HL-60 (cell line): ENCODE measurements around the gene AHRR.

Experiments used
- DNase-seq, 2 experiments: peaks; one replicate each; pipeline ENCODE4 v3.0.0-alpha.2; 2010 to 2020; ENCODE audit warnings: low read depth in 1 of 2, low spot score in 1 of 2
- H3K27ac ChIP-seq: fragments of 250-450 bp; sonication (Bioruptor Pico); replicated peaks from 2 replicates; pipeline ENCODE4 v1.5.1; 2020; ENCODE audit warnings: mild to moderate bottlenecking, moderate library complexity
- H3K27me3 ChIP-seq: fragments of 250-450 bp; sonication (Bioruptor Pico); 2 replicates; pipeline ENCODE4 v1.5.1; 2021; ENCODE audit warnings: mild to moderate bottlenecking, moderate library complexity; ENCODE audit not compliant: insufficient read depth, poor library complexity, severe bottlenecking
- H3K4me3 ChIP-seq: replicated peaks from 2 replicates; pipeline ENCODE4 v1.5.1; 2011; ENCODE audit warnings: mild to moderate bottlenecking, control low read depth, low read length; ENCODE audit not compliant: insufficient read depth
- CTCF ChIP-seq: IDR thresholded peaks from one replicate; pipeline ENCODE4 v1.5.1; 2011; ENCODE audit warnings: low read length, control low read depth, inconsistent platforms; ENCODE audit not compliant: insufficient read depth
- GABPA ChIP-seq: IDR thresholded peaks from 2 replicates; pipeline ENCODE4 v1.6.1; 2012; ENCODE audit warnings: low read depth
- POLR2AphosphoS5 ChIP-seq: IDR thresholded peaks from 2 replicates; pipeline ENCODE4 v1.6.1; 2012; ENCODE audit warnings: low read depth
- SPI1 ChIP-seq: IDR thresholded peaks from 2 replicates; pipeline ENCODE4 v1.6.1; 2012; ENCODE audit warnings: low read depth, mild to moderate bottlenecking, borderline replicate concordance
- TF ChIP-seq, protein P1 (sequence below): IDR thresholded peaks from 2 replicates; pipeline ENCODE4 v1.6.1; 2012; ENCODE audit warnings: low read depth; ENCODE audit not compliant: insufficient replicate concordance

The AHRR gene

DNA sequence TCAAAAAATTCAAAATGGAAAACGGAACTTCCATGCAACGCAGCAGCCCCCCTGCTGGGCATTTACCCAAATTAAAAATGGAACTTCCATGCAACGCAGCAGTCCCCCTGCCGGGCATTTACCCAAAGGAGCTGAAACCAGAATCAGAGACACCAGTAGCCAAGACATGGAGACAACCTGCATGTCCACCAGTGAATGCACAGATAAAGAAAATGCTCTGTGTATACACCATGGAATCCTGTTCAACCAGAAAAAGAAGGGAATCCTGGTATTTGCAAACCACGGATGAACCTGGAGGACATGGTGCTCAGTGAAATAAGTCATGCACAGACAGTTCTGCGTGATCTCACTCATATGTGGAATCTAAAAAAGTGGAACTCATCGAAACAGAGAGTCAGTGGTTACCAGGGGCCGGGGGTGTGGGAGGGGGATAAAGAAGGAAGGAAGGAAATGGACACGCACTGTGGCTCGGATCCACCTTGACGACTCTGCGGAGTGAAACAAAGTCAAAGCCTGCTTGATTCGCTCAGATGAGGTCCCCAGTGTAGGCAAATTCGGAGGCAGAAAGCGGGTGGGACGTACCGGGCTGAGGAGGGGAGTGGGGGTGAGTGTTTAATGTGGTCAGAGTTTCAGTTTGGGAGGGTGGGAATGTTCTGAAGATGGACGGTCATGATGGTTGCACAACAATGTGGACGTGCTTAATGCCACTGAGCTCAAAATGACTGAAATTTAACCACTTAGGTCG, 81.3 kb downstream of the AHRR start:
- TF ChIP-seq CTCF: no peak
- TF ChIP-seq, protein P1, sequence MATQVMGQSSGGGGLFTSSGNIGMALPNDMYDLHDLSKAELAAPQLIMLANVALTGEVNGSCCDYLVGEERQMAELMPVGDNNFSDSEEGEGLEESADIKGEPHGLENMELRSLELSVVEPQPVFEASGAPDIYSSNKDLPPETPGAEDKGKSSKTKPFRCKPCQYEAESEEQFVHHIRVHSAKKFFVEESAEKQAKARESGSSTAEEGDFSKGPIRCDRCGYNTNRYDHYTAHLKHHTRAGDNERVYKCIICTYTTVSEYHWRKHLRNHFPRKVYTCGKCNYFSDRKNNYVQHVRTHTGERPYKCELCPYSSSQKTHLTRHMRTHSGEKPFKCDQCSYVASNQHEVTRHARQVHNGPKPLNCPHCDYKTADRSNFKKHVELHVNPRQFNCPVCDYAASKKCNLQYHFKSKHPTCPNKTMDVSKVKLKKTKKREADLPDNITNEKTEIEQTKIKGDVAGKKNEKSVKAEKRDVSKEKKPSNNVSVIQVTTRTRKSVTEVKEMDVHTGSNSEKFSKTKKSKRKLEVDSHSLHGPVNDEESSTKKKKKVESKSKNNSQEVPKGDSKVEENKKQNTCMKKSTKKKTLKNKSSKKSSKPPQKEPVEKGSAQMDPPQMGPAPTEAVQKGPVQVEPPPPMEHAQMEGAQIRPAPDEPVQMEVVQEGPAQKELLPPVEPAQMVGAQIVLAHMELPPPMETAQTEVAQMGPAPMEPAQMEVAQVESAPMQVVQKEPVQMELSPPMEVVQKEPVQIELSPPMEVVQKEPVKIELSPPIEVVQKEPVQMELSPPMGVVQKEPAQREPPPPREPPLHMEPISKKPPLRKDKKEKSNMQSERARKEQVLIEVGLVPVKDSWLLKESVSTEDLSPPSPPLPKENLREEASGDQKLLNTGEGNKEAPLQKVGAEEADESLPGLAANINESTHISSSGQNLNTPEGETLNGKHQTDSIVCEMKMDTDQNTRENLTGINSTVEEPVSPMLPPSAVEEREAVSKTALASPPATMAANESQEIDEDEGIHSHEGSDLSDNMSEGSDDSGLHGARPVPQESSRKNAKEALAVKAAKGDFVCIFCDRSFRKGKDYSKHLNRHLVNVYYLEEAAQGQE: no peak
- TF ChIP-seq SPI1: peak; percentile 40; the same call in 1 of the 2 replicates
- peak; percentile 13; the same call in 1 of the 2 replicates for TF ChIP-seq GABPA
- no peak for TF ChIP-seq POLR2AphosphoS5
- Histone ChIP-seq H3K4me3 (no peak overlapping the region), H3K27me3 (no peaks in the 10 kb centered on the region), H3K27ac (peak overlapping the region; percentile 83)
- peak; percentile 81 to 84 for DNase-seq

DNA sequence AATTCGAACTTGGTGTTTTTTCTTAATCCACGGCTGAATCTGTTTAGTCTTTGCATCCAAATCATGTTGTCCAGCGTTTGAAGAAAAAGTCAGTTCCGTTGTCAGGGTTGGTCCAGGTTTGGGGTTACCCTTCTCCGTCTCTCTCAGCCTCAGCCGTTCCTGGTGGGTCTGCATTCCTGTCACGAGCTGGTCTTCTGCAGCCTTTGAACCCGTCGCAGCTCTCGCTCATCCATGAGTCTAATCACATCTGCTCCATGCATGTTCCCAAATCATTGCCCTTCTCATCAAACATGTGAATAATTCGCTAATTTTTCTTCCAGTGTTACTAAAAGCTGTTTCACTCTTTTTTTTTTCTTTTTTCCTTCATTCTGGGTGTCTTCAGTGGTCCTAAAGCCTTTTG, 82.5 kb downstream of the AHRR start:
- no peak for TF ChIP-seq CTCF
- no peak for TF ChIP-seq GABPA
- TF ChIP-seq, protein P1: no peak
- TF ChIP-seq SPI1: no peak
- no peak for TF ChIP-seq POLR2AphosphoS5
- DNase-seq: no peak
- no peaks in the 10 kb centered on the region for H3K27me3 ChIP-seq
- H3K27ac ChIP-seq: no peak overlapping the region; the same call in 1 of the 2 replicates
- H3K4me3 ChIP-seq: no peak overlapping the region

DNA sequence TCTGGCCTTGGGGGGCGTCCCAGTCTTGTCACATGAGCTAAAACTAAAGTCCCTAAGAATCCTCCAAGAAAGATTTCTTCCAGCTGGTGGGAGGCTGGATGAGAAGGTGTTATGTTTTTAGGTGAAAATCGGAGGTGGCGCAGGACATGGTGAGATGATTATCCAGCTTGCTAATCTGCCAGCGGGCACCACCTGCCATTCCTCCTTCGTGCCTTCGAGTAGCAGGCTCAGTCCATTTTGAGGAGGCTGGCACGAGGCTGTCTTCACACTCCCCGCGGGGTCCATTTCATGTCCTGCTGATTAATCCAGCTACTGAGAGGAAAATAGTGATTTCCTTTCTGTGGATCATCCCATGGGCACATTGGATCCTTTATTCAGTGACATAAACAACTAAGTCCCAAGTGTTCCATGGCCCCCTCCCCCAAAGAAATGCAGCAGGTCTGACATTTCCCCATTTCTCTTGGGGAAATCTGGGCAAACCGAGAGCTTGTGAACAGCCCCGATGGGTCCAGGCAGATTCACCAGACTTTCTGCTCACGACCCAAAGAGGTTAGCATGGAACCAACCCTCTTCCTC, 83.2 kb downstream of the AHRR start:
- Histone ChIP-seq H3K27me3 (no peaks in the 10 kb centered on the region), H3K27ac (no peak overlapping the region), H3K4me3 (no peak overlapping the region)
- TF ChIP-seq SPI1 (no peak), GABPA (no peak), CTCF (no peak), POLR2AphosphoS5 (no peak)
- TF ChIP-seq, protein P1: no peak
- DNase-seq: no peak
